HG02678 (cell line): ENCODE data around the gene CD27.
"Not testable (repeated sequence)": the region's sequence is repeated elsewhere in the genome, so short reads cannot be mapped to it uniquely, and the experiment has no call there.

ENCODE experiments used
- ATAC-seq: cut with Tn5 transposase; IDR thresholded peaks from one replicate; pipeline ENCODE4 v1.9.1; 2021; ENCODE audit warnings: mild to moderate bottlenecking, moderate library complexity; ENCODE audit not compliant: unreplicated experiment

CD27 gene

GRCh38 chr12:6444704-6445688, at the start of gene CD27:
Gene CD27 (plus strand): TSS chr12:6444955. CDS start chr12:6445096, 141 bp downstream.
- no peak for ATAC-seq

GRCh38 chr12:6396031-6396430, 48.7 kb upstream of the CD27 start:
- ATAC-seq: no peak

GRCh38 chr12:6399884-6400644, 44.7 kb upstream of the CD27 start:
- ATAC-seq: no peak

GRCh38 chr12:6404390-6404789, 40.4 kb upstream of the CD27 start:
- ATAC-seq: no peak

GRCh38 chr12:6405963-6406362, 38.8 kb upstream of the CD27 start:
- no peak for ATAC-seq

- no peak for ATAC-seq
Observed at GRCh38 chr12:6407236-6407954, 37.4 kb upstream of the CD27 start.

GRCh38 chr12:6416596-6416995, 28.2 kb upstream of the CD27 start:
- ATAC-seq: no peak

- ATAC-seq: no peak
Observed at GRCh38 chr12:6418796-6419195, 26.0 kb upstream of the CD27 start.

- no peak for ATAC-seq
Observed at GRCh38 chr12:6420364-6420763, 24.4 kb upstream of the CD27 start.

GRCh38 chr12:6423267-6424007, 21.3 kb upstream of the CD27 start:
- peak; percentile 40 for ATAC-seq

GRCh38 chr12:6424008-6424347, 20.8 kb upstream of the CD27 start:
- no peak for ATAC-seq

GRCh38 chr12:6424866-6425265, 19.9 kb upstream of the CD27 start:
- ATAC-seq: no peak

GRCh38 chr12:6425590-6426531, 18.9 kb upstream of the CD27 start:
- no peak for ATAC-seq

- peak; percentile 72 for ATAC-seq
Observed at GRCh38 chr12:6426882-6427671, 17.7 kb upstream of the CD27 start.

- ATAC-seq: not testable (repeated sequence)
Observed at GRCh38 chr12:6427796-6428195, 17.0 kb upstream of the CD27 start.

- ATAC-seq: no peak
Observed at GRCh38 chr12:6428326-6428725, 16.4 kb upstream of the CD27 start.

GRCh38 chr12:6430124-6430989, 14.4 kb upstream of the CD27 start:
- ATAC-seq: no peak

GRCh38 chr12:6432991-6433390, 11.8 kb upstream of the CD27 start:
- peak; percentile 50 for ATAC-seq
